NOMO-1 treated with dmso at 0.1 percent for 144 hours (cell line): Measurements from ENCODE around the gene LAMA3.

Experiments
- DNase-seq: peaks from one replicate; lab custom pipeline; 2025; ENCODE audit not compliant: unreplicated experiment; lab: John Stamatoyannopoulos, UW

LAMA3 gene

DNA sequence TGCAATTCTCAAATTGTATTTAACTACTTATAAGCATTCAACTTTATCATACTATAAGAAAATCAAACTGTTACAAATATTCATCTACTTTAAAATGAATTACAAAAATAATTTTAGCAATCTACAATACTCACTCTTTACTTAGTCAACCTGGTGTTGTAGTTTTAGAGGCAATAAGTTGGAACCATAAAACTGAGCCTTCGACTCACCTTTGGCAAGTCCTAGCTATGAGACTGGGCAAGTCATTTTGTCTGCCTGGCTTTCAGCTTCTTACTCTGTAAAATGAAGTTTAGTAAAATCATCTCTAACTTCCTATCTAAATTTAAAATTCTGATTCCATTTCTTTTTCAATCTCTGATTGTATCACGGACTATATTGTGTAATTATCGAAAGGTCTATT is 161.0 kb downstream of the LAMA3 start:
- no peak for DNase-seq

GRCh38 chr18:23851470-23852002 is 162.3 kb downstream of the LAMA3 start:
- DNase-seq: no peak

DNA sequence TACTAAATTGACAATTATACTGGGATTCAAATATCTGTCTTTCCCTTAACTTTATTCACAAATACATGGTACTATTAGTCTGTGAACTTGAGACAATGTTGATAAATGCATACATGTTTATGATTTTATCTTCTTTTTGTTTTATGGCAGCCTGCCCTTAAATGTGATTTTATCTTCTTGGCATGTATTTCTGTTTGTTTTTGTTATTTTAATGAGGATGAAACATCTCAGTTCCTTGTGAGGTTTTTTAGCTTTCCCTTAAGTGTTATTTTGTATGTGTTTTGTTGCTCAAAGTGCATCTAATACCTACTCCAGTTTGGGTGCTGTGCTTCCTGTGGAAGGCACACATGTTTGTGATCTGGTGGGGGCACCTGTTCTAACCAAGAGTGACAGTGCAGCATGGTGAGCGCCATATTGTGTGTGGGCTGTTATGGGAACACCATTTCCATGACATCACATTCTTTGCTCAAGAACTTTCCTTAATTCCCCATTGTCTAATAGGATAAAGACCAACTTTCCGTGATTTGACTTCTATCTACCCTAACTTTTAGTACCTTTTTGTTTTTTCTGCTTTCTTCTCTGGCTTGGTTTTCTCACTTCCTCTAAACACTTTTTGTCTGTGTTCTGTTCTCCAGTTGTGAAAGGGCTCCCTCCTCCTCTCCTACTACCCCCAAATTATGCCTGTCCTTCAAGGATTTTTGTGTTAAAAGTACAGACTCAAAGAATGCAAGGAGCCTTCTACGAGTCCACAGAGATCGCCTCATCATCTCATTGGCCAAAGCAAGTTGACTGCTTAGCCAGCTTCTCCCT is 163.2 kb downstream of the LAMA3 start:
- DNase-seq: peak; percentile 31

GRCh38 chr18:23853448-23854195 is 164.4 kb downstream of the LAMA3 start:
- DNase-seq: no peak

DNA sequence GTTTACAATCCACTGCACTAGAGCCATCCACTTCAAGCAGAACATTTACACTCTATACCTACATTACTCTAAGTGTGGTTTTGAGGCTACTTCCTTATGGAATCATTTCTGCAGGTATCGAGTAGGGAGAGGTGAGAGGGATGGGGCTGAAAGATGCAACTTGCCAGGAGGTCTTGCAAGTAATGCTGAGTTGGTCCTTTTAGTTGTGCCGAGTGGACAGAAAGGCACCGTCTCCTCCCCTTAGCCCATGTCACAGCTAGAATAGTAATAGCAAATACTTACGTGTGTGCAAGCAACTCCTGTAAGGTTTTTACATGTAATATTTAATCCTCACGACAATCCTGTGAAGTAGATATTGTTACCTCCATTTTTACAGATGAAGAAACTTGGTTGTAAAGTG is 166.5 kb downstream of the LAMA3 start:
- DNase-seq: no peak

DNA sequence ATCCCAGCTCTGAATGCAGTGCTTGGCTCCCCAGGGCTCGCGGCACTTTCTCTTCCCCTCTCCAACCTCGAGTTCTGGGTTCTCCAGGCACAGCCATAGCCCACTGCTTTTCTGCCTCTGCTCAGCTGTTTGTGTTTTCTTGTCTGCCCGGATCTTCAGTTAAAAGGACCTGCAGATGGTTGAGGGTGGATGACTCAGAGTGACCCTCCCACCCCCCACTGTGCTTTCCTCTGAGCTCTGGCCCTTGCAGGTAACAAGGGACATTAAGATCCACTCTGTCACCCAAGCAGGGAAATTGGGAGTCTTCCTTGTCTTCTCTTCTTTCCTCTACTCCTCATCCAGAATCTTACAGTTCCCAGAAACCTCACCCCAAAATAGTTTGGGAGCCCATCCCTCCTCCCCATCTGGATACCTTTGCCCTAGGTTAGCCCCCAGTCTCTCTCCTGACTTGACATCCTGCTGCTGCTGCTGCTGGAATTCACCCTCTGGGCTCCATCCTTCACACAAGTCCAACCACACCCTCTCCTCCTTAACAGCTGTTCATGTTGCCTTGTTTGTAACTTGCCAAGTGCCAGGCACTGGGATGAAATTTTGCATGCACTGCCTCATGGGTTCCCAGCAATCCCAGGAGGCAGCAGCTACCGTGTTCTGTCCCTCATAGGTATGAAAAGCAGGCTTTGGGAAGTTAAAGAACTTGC is 167.4 kb downstream of the LAMA3 start:
- no peak for DNase-seq

DNA sequence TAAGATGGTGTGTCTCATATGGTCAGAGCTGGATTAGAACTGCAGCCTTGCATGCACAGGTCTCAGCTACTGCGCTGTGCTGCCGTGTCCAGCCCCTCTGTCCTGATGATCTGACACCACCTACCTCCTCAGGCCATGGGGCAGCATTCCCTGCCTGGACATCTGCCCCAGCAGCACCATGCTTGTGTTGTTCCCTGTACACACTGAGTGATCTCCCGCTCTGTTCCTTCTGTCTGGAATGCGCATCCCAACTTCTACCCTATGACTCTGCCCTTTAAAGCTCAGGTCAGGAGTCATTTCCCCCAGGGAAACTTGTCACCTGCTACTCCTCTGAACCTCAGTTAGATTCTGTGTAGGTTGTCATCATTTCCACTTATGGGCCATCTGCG is 167.9 kb downstream of the LAMA3 start:
- no peak for DNase-seq

GRCh38 chr18:23857756-23858155 is 168.5 kb downstream of the LAMA3 start:
- no peak for DNase-seq

DNA sequence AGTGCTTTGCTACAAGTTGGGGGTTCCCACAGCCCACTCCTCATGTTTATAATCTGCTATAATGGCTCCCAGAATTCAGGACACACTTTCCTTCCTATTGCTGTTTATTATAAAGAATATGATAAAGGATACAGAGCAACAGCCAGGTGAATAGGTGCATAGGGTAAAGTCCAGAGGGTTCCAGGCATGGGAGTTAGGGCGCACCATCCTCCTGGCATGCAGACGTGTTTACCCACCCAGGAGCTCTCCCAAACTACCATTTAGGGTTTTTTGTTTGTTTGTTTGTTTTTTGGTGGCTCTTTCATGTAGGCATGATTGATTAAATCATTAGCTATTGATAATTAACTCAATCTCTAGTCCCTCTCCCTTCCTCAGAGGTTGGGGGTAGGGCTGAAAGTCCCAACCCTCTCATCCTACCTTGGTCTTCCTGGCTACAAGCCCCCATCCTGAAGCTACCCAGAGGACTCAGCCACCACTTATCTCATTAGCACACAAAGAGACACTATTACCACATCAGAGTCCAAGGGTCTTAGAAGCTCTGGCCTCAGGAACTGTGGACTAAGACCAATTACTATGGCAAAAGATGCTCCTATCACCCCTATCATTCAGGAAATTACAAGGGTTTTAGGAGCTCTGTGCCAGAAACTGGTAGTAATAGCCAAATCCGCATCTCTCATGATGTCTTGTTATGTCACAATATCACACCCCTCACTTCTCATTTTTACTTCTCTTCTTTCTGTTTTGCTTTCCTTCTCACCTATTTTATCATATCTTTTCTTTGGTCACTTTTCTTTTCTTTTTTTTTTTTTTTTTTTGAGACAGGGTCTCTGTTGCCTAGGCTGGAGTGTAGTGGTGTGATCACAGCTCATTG is 170.4 kb downstream of the LAMA3 start:
- DNase-seq: peak; percentile 25

GRCh38 chr18:23861326-23861725 is 172.1 kb downstream of the LAMA3 start:
- DNase-seq: no peak

- DNase-seq: peak; percentile 28
Observed at GRCh38 chr18:23861805-23862470, 172.7 kb downstream of the LAMA3 start.

DNA sequence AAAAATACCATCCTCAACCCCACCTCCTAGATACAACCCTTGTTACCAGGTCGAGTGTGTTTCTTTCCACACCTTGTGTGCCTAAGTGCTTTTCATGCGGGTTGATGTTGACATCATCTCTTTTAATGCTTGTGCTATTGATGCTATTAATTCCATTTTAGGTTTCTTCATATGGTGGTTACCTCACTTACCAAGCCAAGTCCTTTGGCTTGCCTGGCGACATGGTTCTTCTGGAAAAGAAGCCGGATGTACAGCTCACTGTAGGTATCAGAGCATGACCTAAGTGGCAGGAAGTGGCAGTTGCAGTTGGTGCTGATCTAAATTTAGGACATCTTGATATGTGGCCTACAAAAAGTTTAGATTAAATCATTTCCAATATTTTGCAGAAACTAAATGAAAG is 175.4 kb downstream of the LAMA3 start:
- no peak for DNase-seq

- no peak for DNase-seq
Observed at GRCh38 chr18:23867006-23867405, 177.8 kb downstream of the LAMA3 start.

DNA sequence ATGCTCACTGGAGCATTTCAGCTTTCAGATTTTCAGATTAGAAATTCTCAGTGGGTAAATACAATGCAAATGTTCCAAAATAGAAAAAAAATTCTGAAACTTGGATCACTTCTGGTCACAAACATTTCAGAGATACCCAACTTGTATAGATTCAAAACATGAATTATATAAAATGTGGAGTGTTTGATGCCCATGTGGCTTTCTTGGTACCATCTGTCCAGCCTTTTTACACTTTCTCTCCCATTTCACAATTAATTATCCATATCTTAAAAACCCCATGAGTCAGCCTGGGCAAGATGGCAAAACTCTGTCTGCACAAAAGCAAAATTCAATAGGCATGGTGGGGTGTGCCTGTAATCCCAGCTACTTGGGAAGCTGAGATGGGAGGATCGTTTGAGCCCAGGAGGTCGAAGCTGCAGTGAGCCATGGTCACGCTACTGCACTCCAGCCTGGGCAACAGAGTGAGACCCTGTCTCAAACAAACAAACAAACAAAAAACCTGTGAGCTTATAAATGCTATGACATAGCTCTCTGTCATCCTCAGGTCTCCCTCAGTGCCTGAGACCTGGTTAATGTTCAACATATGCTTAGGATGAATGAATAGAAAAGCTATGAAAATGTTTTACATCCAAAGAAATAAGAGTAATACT is 179.0 kb downstream of the LAMA3 start:
- no peak for DNase-seq

DNA sequence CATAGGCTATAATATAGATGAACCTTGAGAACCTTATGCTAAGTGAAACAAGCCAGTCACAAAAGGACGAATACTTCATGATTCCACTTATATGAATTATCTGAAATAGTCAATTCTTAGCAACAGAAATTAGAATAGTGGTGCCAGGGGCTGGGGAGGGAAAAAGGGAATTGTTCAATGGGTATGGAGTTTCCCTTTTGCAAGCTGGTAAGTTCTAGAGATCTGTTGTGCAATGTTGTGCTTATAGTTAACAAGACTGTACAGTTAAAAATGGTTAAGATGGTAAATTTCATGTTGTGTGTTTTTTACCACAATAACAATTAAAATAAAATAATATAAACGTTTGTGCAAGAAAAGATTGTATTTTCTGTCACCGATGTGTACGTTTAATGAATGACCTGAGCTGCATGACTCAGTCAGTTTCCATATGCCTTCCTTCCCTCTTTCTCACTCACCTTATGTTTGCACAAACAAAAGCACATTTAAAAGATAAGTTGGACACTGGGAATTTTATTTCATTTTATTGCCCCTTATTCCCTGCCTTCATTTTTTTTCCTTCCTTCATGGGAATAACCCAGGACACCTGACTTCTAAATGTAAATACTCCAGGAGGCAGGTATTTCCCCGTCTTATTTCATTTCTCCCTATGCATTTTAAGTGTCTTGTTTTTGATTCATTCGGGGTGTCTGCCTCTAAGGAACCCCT is 181.6 kb downstream of the LAMA3 start:
- DNase-seq: no peak

DNA sequence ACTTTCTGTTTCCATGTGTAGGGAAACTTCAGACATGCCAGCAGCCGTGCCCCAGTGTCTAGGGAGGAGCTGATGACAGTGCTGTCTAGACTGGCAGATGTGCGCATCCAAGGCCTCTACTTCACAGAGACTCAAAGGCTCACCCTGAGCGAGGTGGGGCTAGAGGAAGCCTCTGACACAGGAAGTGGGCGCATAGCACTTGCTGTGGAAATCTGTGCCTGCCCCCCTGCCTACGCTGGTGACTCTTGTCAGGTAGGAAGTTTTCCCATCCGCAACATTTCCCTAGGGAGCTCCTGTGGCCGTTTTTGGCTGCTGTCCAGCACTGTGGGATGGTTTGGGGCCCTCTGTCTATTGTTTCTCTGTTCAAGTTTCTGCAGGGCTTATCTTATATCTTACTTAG is 182.2 kb downstream of the LAMA3 start:
- no peak for DNase-seq

GRCh38 chr18:23872701-23873550 is 183.7 kb downstream of the LAMA3 start:
- no peak for DNase-seq
